Skin of body (tissue), 2 donors: ENCODE data around the gene RGL1. TPM values are rescaled to one million over a fixed set of nuclear protein-coding genes. Genes with fewer than 3 reads are reported as not detected.

Source experiments
- DNase-seq: peaks from one replicate; lab custom pipeline; 2025; lab: John Stamatoyannopoulos, UW
- total RNA-seq: library from RNA; depleted of rRNA; stranded (reverse); fragments of >200 nt; gene quantifications from one replicate; pipeline ENCODE4 v1.2.3, GENCODE V29; 2014

RGL1 gene
- total RNA-seq, 1 donor from 2014 or later: 39.4 TPM

DNA sequence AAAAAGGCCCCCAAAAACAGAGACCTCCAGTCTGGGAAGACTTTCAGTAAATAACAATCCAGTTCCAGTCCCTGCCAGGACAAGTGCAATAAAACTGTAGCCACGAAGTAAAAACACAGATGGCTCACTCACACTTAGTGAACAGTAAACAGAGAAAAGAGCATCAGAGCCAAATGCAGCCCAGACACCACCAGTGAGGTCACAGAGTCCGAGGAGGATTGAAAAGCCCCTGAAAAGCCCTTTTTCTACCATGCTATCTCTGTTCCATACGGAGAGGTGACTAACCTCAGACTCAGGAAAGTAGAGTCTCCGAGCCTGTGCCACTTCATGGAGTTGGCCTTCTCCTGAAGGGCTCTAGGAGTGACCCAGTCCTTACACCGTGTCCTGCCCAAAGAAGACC is 148.1 kb downstream of the RGL1 start:
- DNase-seq: no peak

DNA sequence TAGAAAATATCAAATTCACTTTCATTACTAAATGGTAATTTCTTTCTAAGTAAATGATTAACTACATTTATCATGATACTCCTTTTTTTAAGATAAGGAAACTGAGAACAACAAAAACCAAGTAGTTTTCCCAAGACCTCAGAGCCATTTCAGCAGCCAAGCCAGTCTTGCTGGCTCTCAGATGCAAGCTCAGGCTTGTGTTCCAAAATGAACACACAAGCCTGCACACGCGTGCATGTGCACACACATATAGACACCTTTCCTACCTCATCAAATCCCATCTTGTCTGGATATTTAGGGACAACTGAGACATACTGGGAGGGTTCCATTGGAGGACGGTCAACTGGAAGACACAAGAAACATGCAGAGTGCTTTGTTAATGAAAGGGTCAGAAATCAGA is 149.6 kb downstream of the RGL1 start:
- no peak for DNase-seq

GRCh38 chr1:183956559-183957188 is 151.8 kb downstream of the RGL1 start:
- DNase-seq: no peak

GRCh38 chr1:183957216-183957830 is 152.4 kb downstream of the RGL1 start:
- DNase-seq: no peak

DNA sequence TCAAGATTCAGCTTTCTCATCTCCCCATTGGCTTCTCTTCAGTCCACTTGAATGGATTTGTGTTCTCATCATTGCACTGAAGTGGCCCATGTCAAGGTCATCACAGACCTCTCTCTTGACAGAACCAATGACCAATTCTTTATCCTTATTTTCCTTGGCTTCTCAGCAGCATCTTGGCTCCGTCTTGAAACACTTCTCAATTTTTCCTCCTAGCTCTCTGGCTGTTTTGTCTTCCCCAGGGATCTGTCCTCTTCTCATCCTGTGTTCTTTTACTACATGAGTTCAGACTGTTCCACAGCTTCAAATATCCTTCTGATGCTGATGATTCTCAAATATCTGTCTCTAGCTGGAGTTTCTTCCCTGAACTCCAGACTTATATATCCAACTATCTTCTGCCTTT is 154.0 kb downstream of the RGL1 start:
- DNase-seq: no peak

DNA sequence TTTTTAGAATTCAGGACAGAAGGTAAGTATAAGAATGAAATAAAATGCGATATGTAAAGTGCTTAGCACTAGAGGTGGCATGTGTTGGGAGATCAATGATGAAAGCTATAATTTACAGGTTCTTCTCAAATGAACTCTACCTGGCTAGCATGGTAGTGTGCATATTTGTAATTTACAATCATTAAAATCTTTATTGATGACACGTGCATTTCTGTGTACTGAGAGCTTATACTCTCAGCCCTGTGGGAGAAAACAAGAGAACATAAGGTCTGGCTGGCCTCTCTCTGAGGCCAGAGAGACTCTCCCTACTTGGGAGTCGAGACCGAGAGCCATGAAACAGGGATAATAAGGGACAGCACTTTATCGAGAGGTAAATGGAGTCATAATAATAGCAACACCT is 156.2 kb downstream of the RGL1 start:
- DNase-seq: no peak

DNA sequence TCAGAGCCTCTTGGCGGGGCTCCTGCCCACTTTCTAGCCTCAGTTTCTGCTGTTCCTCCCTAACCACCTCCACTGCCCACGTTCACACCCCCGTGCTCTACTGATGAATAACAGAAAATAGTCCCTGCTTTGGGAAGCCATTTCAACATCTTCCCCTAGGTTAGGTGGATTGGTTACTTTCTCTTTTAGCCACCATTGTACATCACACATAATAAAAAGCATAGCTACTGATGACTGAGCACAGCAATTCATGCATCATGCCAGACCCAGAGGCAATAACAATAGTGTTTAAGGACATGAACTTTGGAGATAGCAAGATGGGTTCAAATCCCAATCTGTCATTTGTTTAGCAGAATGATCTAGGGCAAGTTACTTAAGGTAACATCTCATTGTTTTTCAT is 158.0 kb downstream of the RGL1 start:
- DNase-seq: no peak

- DNase-seq: no peak
Observed at GRCh38 chr1:183965726-183966125, 160.8 kb downstream of the RGL1 start.

DNA sequence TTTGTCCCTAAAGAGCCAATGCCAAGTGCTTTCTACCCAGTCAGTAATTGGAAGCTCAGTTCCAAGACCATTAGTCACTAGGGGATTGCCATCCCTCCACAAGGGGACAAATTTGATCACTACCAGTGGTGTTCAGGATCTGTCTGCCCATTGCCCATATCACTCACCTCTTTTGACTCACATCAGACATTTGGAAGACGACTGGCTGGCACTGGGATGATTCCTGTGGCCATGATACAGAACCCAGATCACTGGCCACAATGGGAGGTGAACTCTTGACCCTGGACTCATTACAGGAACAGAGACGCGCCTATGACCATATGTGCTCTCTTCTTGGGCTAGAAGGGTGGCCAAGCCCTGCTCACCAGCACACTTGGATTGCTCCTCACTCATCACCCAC is 161.6 kb downstream of the RGL1 start:
- no peak for DNase-seq

GRCh38 chr1:183967914-183968313 is 163.0 kb downstream of the RGL1 start:
- no peak for DNase-seq

DNA sequence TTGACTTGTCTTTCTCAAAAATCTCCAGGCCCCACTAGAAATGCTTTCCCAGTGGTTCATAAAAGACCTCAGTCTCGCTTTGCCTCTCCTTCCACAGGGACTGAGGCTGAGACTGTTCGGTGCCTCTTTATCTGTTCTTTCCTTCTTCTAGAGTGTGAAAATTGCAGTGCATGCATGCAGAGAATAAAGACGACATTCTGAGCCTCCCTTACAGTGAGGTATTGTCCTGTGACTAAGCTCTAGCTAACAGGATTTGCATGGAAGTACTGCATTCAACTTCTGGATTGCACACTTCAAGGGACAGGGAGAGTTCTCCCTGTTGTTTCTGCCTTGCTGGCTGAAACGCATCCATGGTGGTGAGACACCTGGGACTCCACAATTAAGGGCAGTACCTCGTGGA is 163.5 kb downstream of the RGL1 start:
- DNase-seq: no peak

- no peak for DNase-seq
Observed at GRCh38 chr1:183970516-183971300, 165.8 kb downstream of the RGL1 start.

- DNase-seq: no peak
Observed at GRCh38 chr1:183975651-183976050, 170.7 kb downstream of the RGL1 start.

DNA sequence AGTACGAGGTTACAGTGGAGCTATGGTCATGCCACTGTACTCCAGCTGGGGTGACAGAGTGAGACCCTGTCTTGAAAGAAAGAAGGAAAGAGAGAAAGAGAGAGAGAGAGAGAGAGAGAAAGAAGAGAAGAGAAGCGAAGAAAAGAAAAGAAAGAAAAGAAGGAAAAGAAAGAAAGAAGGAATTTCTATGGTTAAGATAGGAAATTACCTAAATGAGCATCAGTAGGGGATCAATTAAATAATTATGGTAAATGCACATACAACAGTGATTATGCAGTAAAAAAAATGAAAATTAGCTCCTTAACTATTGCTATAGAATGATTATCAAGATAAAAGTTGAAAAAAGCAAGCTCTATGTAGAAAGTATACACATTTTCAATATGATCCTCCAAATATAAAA is 172.8 kb downstream of the RGL1 start:
- DNase-seq: no peak

Other genes starting within 250 kb of the RGL1 start
- gene NCF2, start 214.7 kb upstream of the RGL1 start, total RNA-seq: 19.1 TPM
- gene ARPC5, start 169.3 kb upstream of the RGL1 start, total RNA-seq: 79.5 TPM
- gene APOBEC4, start 151.8 kb upstream of the RGL1 start, total RNA-seq: not detected
- 6.2 TPM for gene COLGALT2, start 232.6 kb downstream of the RGL1 start, total RNA-seq
- gene TSEN15, start 246.6 kb downstream of the RGL1 start, total RNA-seq: 25.3 TPM